NB4 (cell line): Measurements from ENCODE around the gene CRIM1.
"Not testable (repeated sequence)": the region's sequence is repeated elsewhere in the genome, so short reads cannot be mapped to it uniquely, and the experiment has no call there.

ENCODE experiments used
- DNase-seq: peaks from one replicate; pipeline ENCODE4 v3.0.0; 2010; ENCODE audit warnings: low read depth
- H3K4me3 ChIP-seq: one replicate; pipeline ENCODE4 v1.5.1; 2011; ENCODE audit warnings: mild to moderate bottlenecking, low read depth, low read length, moderate library complexity
- CTCF ChIP-seq: IDR thresholded peaks from one replicate; pipeline ENCODE4 v1.5.1; 2012; ENCODE audit warnings: low read depth, low read length
- MAX ChIP-seq: IDR thresholded peaks from 2 replicates; pipeline ENCODE4 v1.6.1; 2011; ENCODE audit warnings: low read depth, low read length
- MYC ChIP-seq: IDR thresholded peaks from 2 replicates; pipeline ENCODE4 v1.6.1; 2011; ENCODE audit warnings: low read depth, low read length
- POLR2A ChIP-seq: IDR thresholded peaks from 2 replicates; pipeline ENCODE4 v1.6.1; 2011; ENCODE audit warnings: mild to moderate bottlenecking; ENCODE audit not compliant: insufficient read length; ENCODE audit errors: extremely low read depth

The CRIM1 gene

GRCh38 chr2:36355151-36355889, at the start of gene CRIM1:
TSS of gene CRIM1 (plus strand) at chr2:36355778. CDS start at chr2:36356293, 515 bp downstream.
- DNase-seq, result peak; percentile 65

GRCh38 chr2:36307441-36307840, 48.1 kb upstream of the CRIM1 start:
- TF ChIP-seq POLR2A (no peak), CTCF (no peak), MYC (no peak), MAX (no peak)
- DNase-seq, result no peak
- no peak overlapping the region for H3K4me3 ChIP-seq

More at GRCh38 chr2:36355151-36355889, at the start of gene CRIM1:
- TF ChIP-seq CTCF (no peak), MYC (no peak), POLR2A (no peak), MAX (no peak)
- H3K4me3 ChIP-seq, result no peak within 1 kb of the TSS

GRCh38 chr2:36310444-36310843, 45.1 kb upstream of the CRIM1 start:
- H3K4me3 ChIP-seq, DNase-seq: not testable (repeated sequence)

GRCh38 chr2:36318547-36318946, 37.0 kb upstream of the CRIM1 start:
- DNase-seq, result peak; percentile 16
- H3K4me3 ChIP-seq, result no peak overlapping the region
- TF ChIP-seq MYC, result no peak
- TF ChIP-seq CTCF, result peak; percentile 2

GRCh38 chr2:36322108-36322507, 33.5 kb upstream of the CRIM1 start:
- TF ChIP-seq CTCF, result peak; percentile 32
- no peak for TF ChIP-seq MAX
- TF ChIP-seq POLR2A, result no peak
- no peak for TF ChIP-seq MYC
- H3K4me3 ChIP-seq, result no peak overlapping the region
- DNase-seq, result peak; percentile 21

- TF ChIP-seq MYC (no peak), MAX (no peak), CTCF (no peak), POLR2A (no peak)
- DNase-seq, result no peak
- H3K4me3 ChIP-seq, result no peak overlapping the region
Measured at GRCh38 chr2:36326286-36326685, 29.3 kb upstream of the CRIM1 start.
